ENCODE data around the gene DENND1A.

The DENND1A gene

DNA sequence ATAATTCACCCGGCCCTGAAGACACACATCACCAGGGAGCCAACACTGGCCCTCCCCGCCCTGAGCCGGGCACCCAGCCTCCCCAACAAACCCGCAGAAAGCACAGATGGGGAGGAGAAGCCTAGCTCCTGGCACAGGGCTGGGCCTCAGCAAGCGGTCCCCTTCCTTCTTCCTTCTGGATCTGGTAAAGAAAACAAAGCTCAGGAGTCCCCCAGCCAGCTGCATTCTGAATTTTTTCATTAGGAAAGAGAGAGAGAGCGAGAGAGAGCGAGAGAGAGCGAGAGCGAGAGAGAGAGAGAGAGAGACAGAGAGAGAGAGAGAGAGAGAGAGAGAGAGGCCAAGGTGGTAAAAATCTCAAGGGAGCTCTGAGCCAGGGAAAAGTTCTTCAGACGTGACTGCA lies 378.2 kb downstream of the DENND1A start:
- no peak for DNase-seq (ENCODE audit: low read depth)
- H3K4me3 ChIP-seq (ENCODE audit: low read depth, low read length), result no peak overlapping the region
- TF ChIP-seq, protein P1, sequence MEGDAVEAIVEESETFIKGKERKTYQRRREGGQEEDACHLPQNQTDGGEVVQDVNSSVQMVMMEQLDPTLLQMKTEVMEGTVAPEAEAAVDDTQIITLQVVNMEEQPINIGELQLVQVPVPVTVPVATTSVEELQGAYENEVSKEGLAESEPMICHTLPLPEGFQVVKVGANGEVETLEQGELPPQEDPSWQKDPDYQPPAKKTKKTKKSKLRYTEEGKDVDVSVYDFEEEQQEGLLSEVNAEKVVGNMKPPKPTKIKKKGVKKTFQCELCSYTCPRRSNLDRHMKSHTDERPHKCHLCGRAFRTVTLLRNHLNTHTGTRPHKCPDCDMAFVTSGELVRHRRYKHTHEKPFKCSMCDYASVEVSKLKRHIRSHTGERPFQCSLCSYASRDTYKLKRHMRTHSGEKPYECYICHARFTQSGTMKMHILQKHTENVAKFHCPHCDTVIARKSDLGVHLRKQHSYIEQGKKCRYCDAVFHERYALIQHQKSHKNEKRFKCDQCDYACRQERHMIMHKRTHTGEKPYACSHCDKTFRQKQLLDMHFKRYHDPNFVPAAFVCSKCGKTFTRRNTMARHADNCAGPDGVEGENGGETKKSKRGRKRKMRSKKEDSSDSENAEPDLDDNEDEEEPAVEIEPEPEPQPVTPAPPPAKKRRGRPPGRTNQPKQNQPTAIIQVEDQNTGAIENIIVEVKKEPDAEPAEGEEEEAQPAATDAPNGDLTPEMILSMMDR (IDR thresholded peaks at IDR 0.05; ENCODE audit: control insufficient read depth, extremely low read depth, insufficient read depth), result no peak

DNA sequence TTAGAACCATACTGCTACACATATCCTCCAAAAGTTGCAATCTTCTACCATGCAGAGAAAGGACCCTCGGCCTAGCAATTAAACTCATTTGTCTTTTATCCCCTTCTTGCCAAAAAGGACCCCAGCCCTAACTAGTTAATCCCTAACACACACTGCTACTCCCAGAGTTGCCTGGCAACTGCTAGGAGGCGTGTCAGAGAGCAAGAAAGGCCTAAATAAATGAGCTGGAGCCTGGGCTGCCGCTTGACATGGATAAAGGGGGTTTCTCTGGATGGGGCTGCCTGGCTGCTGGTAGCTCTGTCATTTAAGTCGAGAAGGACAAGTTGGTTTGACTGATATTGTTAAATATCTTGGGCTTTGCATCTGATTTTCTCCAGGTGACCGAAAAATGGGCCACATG lies 379.1 kb downstream of the DENND1A start:
- no peak for DNase-seq (ENCODE audit: low read depth)
- H3K4me3 ChIP-seq (ENCODE audit: low read depth, low read length), result no peak overlapping the region

GRCh38 chr9:123550012-123550411 lies 379.9 kb downstream of the DENND1A start:
- TF ChIP-seq, protein P1 (IDR thresholded peaks at IDR 0.05; ENCODE audit: control insufficient read depth, extremely low read depth, insufficient read depth), result no peak
- H3K4me3 ChIP-seq (ENCODE audit: low read depth, low read length), result no peak overlapping the region
- DNase-seq (ENCODE audit: low read depth), result no peak

More for the DNA sequence above, 379.1 kb downstream of the DENND1A start:
- TF ChIP-seq, protein P1 (IDR thresholded peaks at IDR 0.05; ENCODE audit: control insufficient read depth, extremely low read depth, insufficient read depth), result no peak

GRCh38 chr9:123548741-123549545 lies 381.0 kb downstream of the DENND1A start:
- TF ChIP-seq, protein P1 (IDR thresholded peaks at IDR 0.05; ENCODE audit: control insufficient read depth, extremely low read depth, insufficient read depth), result no peak
- H3K4me3 ChIP-seq (ENCODE audit: low read depth, low read length), result no peak overlapping the region
- no peak for DNase-seq (ENCODE audit: low read depth)

- peak; percentile 23 for DNase-seq (ENCODE audit: low read depth)
- H3K4me3 ChIP-seq (ENCODE audit: low read depth, low read length), result no peak overlapping the region
Observed at GRCh38 chr9:123544007-123544827, 385.7 kb downstream of the DENND1A start.

DNA sequence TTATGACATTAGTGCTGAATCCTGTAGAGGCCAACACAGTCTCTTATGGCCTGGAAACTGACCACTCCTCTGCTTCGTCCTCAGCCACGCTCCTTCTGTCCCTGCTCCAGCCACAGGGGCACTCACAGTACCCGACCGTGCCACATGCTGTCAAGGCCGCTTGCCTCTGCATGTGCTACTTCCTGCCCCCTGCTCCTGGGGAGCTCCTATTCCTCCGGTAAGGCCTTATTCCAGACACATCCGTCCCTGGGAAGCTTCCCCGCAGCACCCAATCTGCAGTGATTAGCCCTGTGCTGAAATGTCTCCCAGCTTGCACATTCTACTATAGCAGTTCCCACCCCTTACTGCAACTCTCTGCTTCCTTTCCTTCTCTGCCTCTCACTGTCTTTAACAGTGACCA lies 386.4 kb downstream of the DENND1A start:
- TF ChIP-seq, protein P1 (IDR thresholded peaks at IDR 0.05; ENCODE audit: control insufficient read depth, extremely low read depth, insufficient read depth), result no peak
- no peak overlapping the region for H3K4me3 ChIP-seq (ENCODE audit: low read depth, low read length)
- DNase-seq (ENCODE audit: low read depth), result no peak

More at GRCh38 chr9:123544007-123544827, 385.7 kb downstream of the DENND1A start:
- TF ChIP-seq, protein P1 (IDR thresholded peaks at IDR 0.05; ENCODE audit: control insufficient read depth, extremely low read depth, insufficient read depth), result peak; percentile 90

All from LNCaP clone FGC (cell line).